SU-DHL-6 (cell line): ENCODE measurements around the gene GARRE1.

ENCODE experiments used
- H2AFZ ChIP-seq: fragments of 200-600 bp; sonication (generic); 2 replicates; pipeline ENCODE4 v1.6.1; 2014; ENCODE audit warnings: low read depth, mild to moderate bottlenecking, moderate library complexity, mixed read lengths, antibody characterized with exemption, low read length; ENCODE audit not compliant: severe bottlenecking
- H3F3A ChIP-seq: fragments of 200-600 bp; shearing (Covaris generic); 2 replicates; pipeline ENCODE4 v1.6.0; 2016; ENCODE audit warnings: antibody characterized with exemption, mild to moderate bottlenecking; ENCODE audit not compliant: insufficient read depth
- H3K27ac ChIP-seq: fragments of 200-600 bp; sonication (generic); 2 replicates; pipeline ENCODE4 v1.5.1; 2016; ENCODE audit warnings: low read depth, mild to moderate bottlenecking, low read length, moderate library complexity, mixed read lengths
- H3K27me3 ChIP-seq: fragments of 200-600 bp; sonication (generic), shearing (Covaris generic); 2 replicates; pipeline ENCODE4 v1.6.0; 2014; ENCODE audit warnings: mild to moderate bottlenecking, low read length
- H3K36me3 ChIP-seq: fragments of 200-600 bp; sonication (generic); 2 replicates; pipeline ENCODE4 v1.6.1; 2014; ENCODE audit warnings: mild to moderate bottlenecking, low read length, mixed read lengths
- H3K4me2 ChIP-seq: fragments of 300-600, 200-600 bp; shearing (Covaris generic), sonication (generic); 2 replicates; pipeline ENCODE4 v1.6.0; 2014; ENCODE audit warnings: low read length, low read depth, mild to moderate bottlenecking; ENCODE audit not compliant: poor library complexity, severe bottlenecking
- H3K4me3 ChIP-seq: fragments of 200-600 bp; sonication (generic); 2 replicates; pipeline ENCODE4 v1.5.1; 2014; ENCODE audit warnings: antibody characterized with exemption, low read length, mild to moderate bottlenecking, mixed read lengths; ENCODE audit not compliant: insufficient read depth, poor library complexity, severe bottlenecking
- H3K79me2 ChIP-seq: fragments of 200-600 bp; sonication (generic); 2 replicates; pipeline ENCODE4 v1.6.1; 2014; ENCODE audit warnings: mild to moderate bottlenecking, low read length, moderate library complexity; ENCODE audit not compliant: insufficient read depth
- H3K9ac ChIP-seq: fragments of 200-600 bp; sonication (generic); 2 replicates; pipeline ENCODE4 v1.7.0; 2014; ENCODE audit warnings: mild to moderate bottlenecking, low read length
- H3K9me2 ChIP-seq: fragments of 200-600 bp; sonication (generic); replicated peaks from 2 replicates; pipeline ENCODE4 v1.6.1; 2014; ENCODE audit warnings: low read length; ENCODE audit not compliant: insufficient read depth
- H3K9me3 ChIP-seq: fragments of 200-600 bp; sonication (generic); 2 replicates; pipeline ENCODE4 v1.6.1; 2014; ENCODE audit warnings: low read length, mixed read lengths; ENCODE audit not compliant: insufficient read depth
- H4K20me1 ChIP-seq: fragments of 200-600 bp; sonication (generic); 2 replicates; pipeline ENCODE4 v1.6.1; 2014; ENCODE audit warnings: low read depth, mild to moderate bottlenecking, antibody characterized with exemption, low read length, moderate library complexity, mixed read lengths
- CTCF ChIP-seq: fragments of 200-600 bp; sonication (generic); IDR thresholded peaks from one replicate; pipeline ENCODE4 v1.5.1; 2017; ENCODE audit warnings: antibody characterized with exemption, mild to moderate bottlenecking, low read length, moderate library complexity; ENCODE audit not compliant: insufficient read depth, poor library complexity, severe bottlenecking
- EZH2phosphoT487 ChIP-seq: fragments of 200-600 bp; sonication (generic), shearing (Covaris generic); conservative IDR thresholded peaks from 2 replicates; pipeline ENCODE4 v1.6.1; 2018; ENCODE audit warnings: mild to moderate bottlenecking, antibody characterized with exemption, low read length, moderate library complexity, mixed read lengths

Gene GARRE1

DNA sequence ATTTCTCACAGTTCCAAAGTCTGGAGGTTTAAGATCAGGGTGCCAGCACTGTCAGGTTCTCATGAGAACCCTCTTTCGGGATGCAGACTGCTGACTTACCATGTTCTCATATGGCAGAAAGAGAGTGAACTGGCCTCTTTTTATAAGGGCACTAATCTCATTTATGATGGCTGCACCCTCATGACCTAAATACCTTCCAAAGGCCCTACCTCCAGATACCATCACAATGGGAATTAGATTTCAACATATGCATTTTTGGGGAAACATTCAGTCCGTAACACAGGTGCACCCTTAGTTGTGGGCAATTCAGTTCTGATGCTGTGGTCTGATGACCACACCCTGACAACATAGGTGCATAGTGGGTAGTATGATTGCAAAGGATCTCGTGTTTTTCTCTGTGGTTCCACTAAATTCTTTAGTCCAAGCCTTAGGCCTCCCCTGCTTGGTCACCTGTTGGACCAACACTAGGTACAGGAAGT, 33.3 kb downstream of the GARRE1 start:
- no peaks in the 10 kb centered on the region for H4K20me1 ChIP-seq
- H3F3A ChIP-seq, result no peaks in the 10 kb centered on the region
- no peaks in the 10 kb centered on the region for H3K9me2 ChIP-seq
- H3K27me3 ChIP-seq, result no peaks in the 10 kb centered on the region
- H3K36me3 ChIP-seq, result no peaks in the 10 kb centered on the region
- no peak overlapping the region for H3K4me3 ChIP-seq
- no peaks in the 10 kb centered on the region for H3K79me2 ChIP-seq
- no peak overlapping the region for H3K27ac ChIP-seq
- H3K9ac ChIP-seq, result no peak overlapping the region
- H3K4me2 ChIP-seq, result no peak overlapping the region
- H2AFZ ChIP-seq, result no peak overlapping the region
- TF ChIP-seq CTCF, result no peak
- no peaks in the 10 kb centered on the region for H3K9me3 ChIP-seq

GRCh38 chr19:34288381-34288780, 34.0 kb downstream of the GARRE1 start:
- H3K27ac ChIP-seq, result no peak overlapping the region

DNA sequence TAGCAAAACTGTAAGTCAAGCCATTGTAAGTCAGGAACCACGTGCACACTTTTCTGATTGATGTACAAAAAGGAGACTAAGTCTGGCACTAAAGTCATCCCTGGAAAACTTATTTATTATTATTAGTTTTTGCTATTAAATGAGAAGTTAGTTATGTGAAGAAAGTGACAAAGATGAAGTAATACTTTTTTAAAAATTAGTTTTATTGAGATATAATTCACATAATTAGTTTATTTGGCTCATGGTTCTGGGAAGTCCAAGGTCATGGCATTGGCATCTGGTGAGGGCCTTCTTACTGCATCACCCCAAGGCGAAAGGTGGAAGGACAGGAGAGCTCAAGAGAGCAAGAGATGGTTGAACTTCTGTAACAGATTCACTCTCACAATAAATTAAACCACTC, 36.9 kb downstream of the GARRE1 start:
- no peaks in the 10 kb centered on the region for H3K36me3 ChIP-seq
- no peak overlapping the region for H3K9ac ChIP-seq
- no peaks in the 10 kb centered on the region for H3F3A ChIP-seq
- H3K4me2 ChIP-seq, result no peak overlapping the region
- TF ChIP-seq CTCF (no peak), EZH2phosphoT487 (no peak)
- H3K27ac ChIP-seq, result no peak overlapping the region
- H3K9me3 ChIP-seq, result no peaks in the 10 kb centered on the region
- no peaks in the 10 kb centered on the region for H4K20me1 ChIP-seq
- H2AFZ ChIP-seq, result no peak overlapping the region
- H3K27me3 ChIP-seq, result no peaks in the 10 kb centered on the region
- no peaks in the 10 kb centered on the region for H3K79me2 ChIP-seq
- H3K9me2 ChIP-seq, result no peaks in the 10 kb centered on the region
- no peak overlapping the region for H3K4me3 ChIP-seq

More at GRCh38 chr19:34288381-34288780, 34.0 kb downstream of the GARRE1 start:
- TF ChIP-seq EZH2phosphoT487 (no peak), CTCF (no peak)
- Histone ChIP-seq H3K36me3 (no peaks in the 10 kb centered on the region), H2AFZ (no peak overlapping the region), H3F3A (no peaks in the 10 kb centered on the region), H3K9me2 (no peaks in the 10 kb centered on the region), H3K27me3 (no peaks in the 10 kb centered on the region), H3K9ac (no peak overlapping the region), H3K9me3 (no peaks in the 10 kb centered on the region), H3K4me3 (no peak overlapping the region), H4K20me1 (no peaks in the 10 kb centered on the region), H3K79me2 (no peaks in the 10 kb centered on the region), H3K4me2 (no peak overlapping the region)

DNA sequence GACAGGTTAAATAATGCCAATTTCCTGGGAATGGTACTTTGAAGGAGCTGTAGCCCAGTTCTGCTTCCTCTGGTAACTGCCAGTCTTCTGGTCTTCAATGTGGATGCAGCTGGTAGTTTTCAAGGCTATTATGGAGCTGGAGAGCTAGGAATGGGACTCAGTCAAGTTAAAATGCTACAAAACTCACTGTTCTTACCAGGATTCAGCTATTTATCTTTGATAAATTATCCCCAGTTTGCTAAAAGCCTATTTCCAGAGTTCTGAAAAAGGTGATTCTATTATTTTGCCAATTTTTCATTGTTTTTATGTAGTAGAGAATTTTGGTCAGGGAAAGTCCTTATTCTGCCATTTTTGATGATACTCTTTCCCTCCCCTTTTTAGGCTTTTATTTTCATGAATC, 40.7 kb downstream of the GARRE1 start:
- H3K36me3 ChIP-seq, result no peaks in the 10 kb centered on the region
- H3K4me3 ChIP-seq, result no peak overlapping the region
- H2AFZ ChIP-seq, result no peak overlapping the region
- no peaks in the 10 kb centered on the region for H3F3A ChIP-seq
- H3K27me3 ChIP-seq, result no peaks in the 10 kb centered on the region
- no peaks in the 10 kb centered on the region for H3K79me2 ChIP-seq
- H3K9ac ChIP-seq, result no peak overlapping the region
- H3K9me2 ChIP-seq, result no peaks in the 10 kb centered on the region
- H3K4me2 ChIP-seq, result no peak overlapping the region
- no peaks in the 10 kb centered on the region for H4K20me1 ChIP-seq
- no peak overlapping the region for H3K27ac ChIP-seq
- TF ChIP-seq EZH2phosphoT487, result no peak
- no peak for TF ChIP-seq CTCF
- H3K9me3 ChIP-seq, result no peaks in the 10 kb centered on the region
